RWPE2 (cell line): Measurements from ENCODE around the gene MTMR10.

ENCODE experiments used
- ATAC-seq: fragments of 200-7000 bp; cut with Tn5 transposase; 3 replicates; pipeline ENCODE4 v1.9.1; 2021; ENCODE audit warnings: low read depth
- DNase-seq: peaks from one replicate; pipeline ENCODE4 v3.0.0-alpha.2; 2020; ENCODE audit warnings: low spot score
- H3K27ac ChIP-seq: fragments of 450-650 bp; 2 replicates; pipeline ENCODE4 v1.5.1; 2017; ENCODE audit warnings: mild to moderate bottlenecking; ENCODE audit not compliant: poor library complexity, severe bottlenecking
- H3K27me3 ChIP-seq: fragments of 250-450 bp; sonication (Bioruptor Pico); 2 replicates; pipeline ENCODE4 v1.5.1; 2021; ENCODE audit warnings: mild to moderate bottlenecking, moderate library complexity; ENCODE audit not compliant: insufficient read depth, poor library complexity, severe bottlenecking
- H3K36me3 ChIP-seq: fragments of 250-450 bp; sonication (Bioruptor Pico); 2 replicates; pipeline ENCODE4 v1.5.1; 2020; ENCODE audit warnings: low read depth, mild to moderate bottlenecking, moderate library complexity
- H3K4me1 ChIP-seq: fragments of 250-450 bp; sonication (Bioruptor Pico); 2 replicates; pipeline ENCODE4 v1.5.1; 2021; ENCODE audit warnings: mild to moderate bottlenecking, moderate library complexity; ENCODE audit not compliant: insufficient read depth, poor library complexity, severe bottlenecking
- H3K4me3 ChIP-seq: fragments of 250-450 bp; sonication (Bioruptor Pico); 2 replicates; pipeline ENCODE4 v1.5.1; 2021; ENCODE audit warnings: mild to moderate bottlenecking, moderate library complexity; ENCODE audit not compliant: severe bottlenecking
- H3K9me3 ChIP-seq: fragments of 250-450 bp; sonication (Bioruptor Pico); 2 replicates; pipeline ENCODE4 v1.5.1; 2021; ENCODE audit warnings: mild to moderate bottlenecking, moderate library complexity; ENCODE audit not compliant: severe bottlenecking
- CTCF ChIP-seq: fragments of 450-650 bp; IDR thresholded peaks from one replicate; pipeline ENCODE4 v1.5.1; 2017; ENCODE audit warnings: mild to moderate bottlenecking, moderate library complexity; ENCODE audit not compliant: poor library complexity, severe bottlenecking

MTMR10 gene

DNA sequence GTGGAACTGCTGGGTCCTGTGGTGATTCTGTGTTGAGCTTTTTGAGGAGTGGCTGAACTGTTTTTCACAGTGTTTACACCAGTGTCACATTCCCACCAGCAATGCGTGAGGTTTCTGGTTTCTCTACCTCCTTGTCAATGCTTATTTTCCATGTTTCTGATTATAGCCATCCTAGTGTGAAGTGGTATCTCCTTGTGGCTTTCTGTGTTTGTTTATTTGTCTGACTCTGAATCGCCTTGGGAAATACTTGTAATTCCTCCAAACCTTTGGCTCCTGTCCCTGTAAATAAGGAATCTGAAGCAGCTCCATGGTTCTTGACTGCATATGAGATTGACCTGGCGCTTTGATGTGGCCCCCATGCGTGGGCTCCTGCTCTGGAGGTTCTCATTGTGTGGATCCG lies 67.1 kb downstream of the MTMR10 start:
- no peak overlapping the region for H3K4me3 ChIP-seq
- no peaks in the 10 kb centered on the region for H3K4me1 ChIP-seq
- H3K27me3 ChIP-seq: no peaks in the 10 kb centered on the region
- H3K9me3 ChIP-seq: no peaks in the 10 kb centered on the region
- peaks cover 92% of the 10 kb centered on the region for H3K36me3 ChIP-seq
- DNase-seq (no peak), ATAC-seq (no peak)
- H3K27ac ChIP-seq: no peak overlapping the region
- TF ChIP-seq CTCF: no peak

DNA sequence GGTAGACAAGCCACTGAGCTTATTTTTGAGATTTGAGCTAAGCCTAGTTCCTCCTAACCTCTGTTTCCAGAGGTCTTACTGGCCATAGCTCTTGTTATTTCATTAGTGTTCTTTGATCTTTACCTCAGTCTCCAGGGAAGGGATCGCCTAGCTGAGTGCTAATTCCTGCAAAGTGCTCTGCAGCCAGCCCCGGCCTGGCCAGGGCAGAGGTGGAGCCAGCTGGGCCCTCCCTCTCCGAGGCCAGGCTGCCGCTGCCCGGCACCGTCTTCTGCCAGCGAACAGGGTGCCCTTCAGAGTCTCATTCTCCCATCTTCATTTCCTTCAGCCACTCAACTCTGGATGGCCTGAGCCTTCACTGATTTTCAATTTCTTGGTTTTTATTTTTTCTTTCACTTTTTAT lies 68.0 kb downstream of the MTMR10 start:
- H3K27me3 ChIP-seq: no peaks in the 10 kb centered on the region
- no peaks in the 10 kb centered on the region for H3K4me1 ChIP-seq
- no peak overlapping the region for H3K4me3 ChIP-seq
- H3K27ac ChIP-seq: no peak overlapping the region
- ATAC-seq: no peak
- no peak for TF ChIP-seq CTCF
- H3K36me3 ChIP-seq: peaks cover 89% of the 10 kb centered on the region
- DNase-seq: no peak
- no peaks in the 10 kb centered on the region for H3K9me3 ChIP-seq

DNA sequence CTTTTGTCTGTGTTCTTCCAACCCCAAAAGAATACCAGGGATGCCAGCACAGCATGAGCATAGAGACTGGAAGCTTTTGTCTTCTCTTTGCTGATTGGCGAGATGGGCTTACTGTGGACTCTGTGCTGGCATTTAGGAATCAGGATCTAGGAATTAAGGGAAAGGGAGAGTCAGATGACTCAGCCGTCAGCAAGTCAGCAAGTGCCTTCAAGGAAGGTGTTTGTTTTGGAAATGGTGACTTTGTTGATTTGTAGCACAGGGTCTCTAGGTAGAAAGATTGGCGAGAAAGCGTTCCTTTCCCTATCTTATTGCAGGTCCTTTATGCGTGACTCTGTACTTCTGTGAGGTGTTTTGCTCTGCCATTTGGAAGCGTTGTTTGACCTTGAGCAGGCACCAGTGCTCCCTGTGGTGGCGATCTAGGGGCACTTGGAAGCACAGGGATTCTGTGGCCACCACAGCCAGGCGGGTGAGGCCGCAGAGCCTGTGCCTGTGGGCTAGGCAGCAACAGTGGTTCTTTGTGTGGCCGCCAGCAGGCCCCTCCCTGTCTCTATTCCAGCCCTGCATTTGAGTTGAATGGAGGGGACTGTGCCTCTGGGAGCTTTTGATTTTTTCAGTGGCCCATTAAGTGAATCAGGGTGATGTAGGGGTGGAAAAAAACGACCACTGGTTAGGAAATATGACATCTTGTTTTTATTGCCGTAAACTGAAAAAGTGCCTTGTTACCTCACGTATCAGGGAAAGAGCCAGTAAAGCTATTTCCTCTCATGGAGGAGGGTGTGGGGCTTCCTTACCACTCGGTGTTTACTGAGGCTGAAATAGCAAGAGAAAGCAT lies 68.7 kb downstream of the MTMR10 start:
- ATAC-seq (no peak; the same call in 2 of the 3 replicates), DNase-seq (no peak)
- no peaks in the 10 kb centered on the region for H3K9me3 ChIP-seq
- no peak overlapping the region for H3K27ac ChIP-seq
- TF ChIP-seq CTCF: no peak
- peaks cover 93% of the 10 kb centered on the region for H3K36me3 ChIP-seq
- H3K4me1 ChIP-seq: no peaks in the 10 kb centered on the region
- no peaks in the 10 kb centered on the region for H3K27me3 ChIP-seq
- no peak overlapping the region for H3K4me3 ChIP-seq

DNA sequence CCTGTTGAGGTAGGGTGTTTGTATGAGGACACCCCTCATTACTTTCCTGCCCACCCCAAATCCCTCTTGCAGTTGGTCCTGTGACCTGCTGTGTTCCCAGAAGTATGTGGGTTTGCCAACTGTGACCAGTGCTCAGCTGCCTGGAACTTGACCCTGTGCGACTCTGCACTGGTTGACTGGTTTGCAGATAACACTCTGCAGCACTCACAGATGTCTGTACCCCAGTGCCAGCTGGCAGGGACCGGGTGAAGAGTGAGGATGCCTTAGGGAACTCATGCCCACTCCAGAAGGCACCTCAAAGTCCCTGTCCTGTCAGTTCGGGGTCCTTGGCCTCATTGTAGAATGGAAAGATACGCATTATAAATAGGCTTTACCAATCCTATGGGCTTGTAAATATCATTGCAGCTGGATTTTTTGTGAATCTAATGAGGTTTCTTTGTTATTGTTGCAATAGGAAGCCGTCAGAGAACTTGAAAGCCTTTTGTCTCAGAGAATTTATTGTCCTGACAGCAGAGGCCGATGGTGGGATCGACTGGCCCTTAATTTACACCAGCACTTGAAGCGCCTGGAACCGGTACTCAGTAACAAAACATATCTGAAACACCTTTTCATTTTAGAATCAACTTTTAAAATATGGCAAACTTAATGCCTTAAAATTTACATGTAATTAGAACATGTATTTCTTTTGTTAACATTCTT lies 69.5 kb downstream of the MTMR10 start:
- no peak overlapping the region for H3K27ac ChIP-seq
- no peaks in the 10 kb centered on the region for H3K9me3 ChIP-seq
- TF ChIP-seq CTCF: no peak
- no peak overlapping the region for H3K4me3 ChIP-seq
- ATAC-seq (no peak), DNase-seq (no peak)
- no peaks in the 10 kb centered on the region for H3K27me3 ChIP-seq
- H3K36me3 ChIP-seq: peaks cover 96% of the 10 kb centered on the region
- no peaks in the 10 kb centered on the region for H3K4me1 ChIP-seq

DNA sequence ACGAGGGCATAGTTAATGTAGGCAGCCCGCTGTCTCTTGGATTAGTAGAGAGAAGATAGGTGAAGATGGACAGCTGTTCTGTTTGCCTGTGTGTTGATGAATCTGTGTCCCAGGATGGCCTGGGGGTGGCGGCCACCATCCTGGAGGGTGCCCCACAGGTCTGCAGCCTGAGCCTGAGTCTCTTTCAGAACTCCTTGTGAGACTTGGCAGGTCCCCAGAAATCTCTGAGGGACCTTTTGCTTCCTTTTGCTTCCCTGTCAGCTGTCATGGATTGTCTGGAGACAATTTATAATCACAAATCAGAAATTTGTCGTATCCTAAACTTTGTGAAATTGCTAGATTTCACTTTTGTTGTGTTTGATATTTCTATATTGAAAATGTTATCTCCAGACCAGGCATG lies 70.3 kb downstream of the MTMR10 start:
- ATAC-seq (no peak), DNase-seq (no peak)
- Histone ChIP-seq H3K4me3 (no peak overlapping the region), H3K36me3 (peaks cover 96% of the 10 kb centered on the region), H3K27me3 (no peaks in the 10 kb centered on the region), H3K4me1 (no peaks in the 10 kb centered on the region), H3K9me3 (no peaks in the 10 kb centered on the region), H3K27ac (no peak overlapping the region)
- no peak for TF ChIP-seq CTCF
